ENCODE results near the gene MACROH2A1. TPM values are rescaled to one million over a fixed set of nuclear protein-coding genes. Genes with fewer than 3 reads are reported as not detected.

MACROH2A1 gene
- total RNA-seq, 2 donors from 2014 or later, result 124 to 141 TPM

DNA sequence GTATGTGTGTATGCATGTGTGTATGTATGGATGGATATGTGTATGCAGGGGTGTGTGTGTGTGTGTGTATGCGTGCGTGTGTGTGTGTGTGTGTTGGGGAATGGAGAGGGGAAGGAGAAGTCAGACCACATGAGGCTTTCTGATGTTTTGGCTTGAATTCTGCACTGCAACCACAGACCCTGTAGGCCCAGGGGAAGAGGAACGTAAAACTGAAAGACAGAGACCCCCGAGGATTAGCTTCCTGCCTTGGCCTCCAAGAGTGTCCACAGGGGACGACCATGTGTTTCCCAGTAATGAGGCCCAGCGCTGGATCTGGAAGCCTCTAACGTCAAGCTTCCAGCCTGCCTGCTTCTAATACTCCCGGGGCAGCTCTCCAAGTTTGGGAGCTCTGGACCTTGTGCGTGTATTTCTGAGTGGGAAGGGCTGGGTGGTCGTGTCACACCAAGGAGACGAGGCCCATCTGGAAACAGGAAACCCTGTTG, 42.4 kb upstream of the MACROH2A1 start:
- H3K4me1 Mint-ChIP-seq, result peaks cover 7% of the 10 kb centered on the region
- H3K36me3 Mint-ChIP-seq (ENCODE audit: low read depth), result no peaks in the 10 kb centered on the region
- no peaks in the 10 kb centered on the region for H3K9me3 ChIP-seq (ENCODE audit: control insufficient read depth, low read length, poor library complexity, severe bottlenecking)
- H3K4me3 Mint-ChIP-seq, result no peak overlapping the region
- H3K27me3 Mint-ChIP-seq, result peaks cover 22% of the 10 kb centered on the region
- ATAC-seq (no peak), DNase-seq (no peak)
- H3K27ac Mint-ChIP-seq, result no peak overlapping the region

DNA sequence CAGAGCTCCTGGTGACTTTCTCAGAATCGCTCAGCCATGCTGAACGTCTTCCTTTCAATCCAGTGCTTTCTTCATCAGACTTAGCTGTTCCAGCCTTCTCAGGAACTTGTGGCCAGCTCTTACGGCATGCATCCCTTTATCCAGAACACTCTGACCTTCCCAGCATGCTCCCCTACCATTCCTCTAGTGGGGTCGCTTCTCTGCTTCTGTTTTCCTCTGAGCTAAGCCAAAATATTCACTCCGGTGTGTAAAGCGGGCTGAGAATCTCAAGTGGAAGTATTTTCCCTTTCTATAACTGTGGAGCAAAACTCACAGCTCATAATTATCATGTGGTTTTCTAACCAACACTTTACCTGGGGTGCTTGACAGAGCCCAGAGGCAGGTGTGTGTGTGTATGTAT, 41.9 kb upstream of the MACROH2A1 start:
- ATAC-seq, result no peak
- H3K27me3 Mint-ChIP-seq, result peaks cover 22% of the 10 kb centered on the region
- no peaks in the 10 kb centered on the region for H3K36me3 Mint-ChIP-seq (ENCODE audit: low read depth)
- peaks cover 7% of the 10 kb centered on the region for H3K4me1 Mint-ChIP-seq
- no peak overlapping the region for H3K4me3 Mint-ChIP-seq
- no peak overlapping the region for H3K27ac Mint-ChIP-seq
- no peaks in the 10 kb centered on the region for H3K9me3 ChIP-seq (ENCODE audit: control insufficient read depth, low read length, poor library complexity, severe bottlenecking)
- DNase-seq, result no peak

DNA sequence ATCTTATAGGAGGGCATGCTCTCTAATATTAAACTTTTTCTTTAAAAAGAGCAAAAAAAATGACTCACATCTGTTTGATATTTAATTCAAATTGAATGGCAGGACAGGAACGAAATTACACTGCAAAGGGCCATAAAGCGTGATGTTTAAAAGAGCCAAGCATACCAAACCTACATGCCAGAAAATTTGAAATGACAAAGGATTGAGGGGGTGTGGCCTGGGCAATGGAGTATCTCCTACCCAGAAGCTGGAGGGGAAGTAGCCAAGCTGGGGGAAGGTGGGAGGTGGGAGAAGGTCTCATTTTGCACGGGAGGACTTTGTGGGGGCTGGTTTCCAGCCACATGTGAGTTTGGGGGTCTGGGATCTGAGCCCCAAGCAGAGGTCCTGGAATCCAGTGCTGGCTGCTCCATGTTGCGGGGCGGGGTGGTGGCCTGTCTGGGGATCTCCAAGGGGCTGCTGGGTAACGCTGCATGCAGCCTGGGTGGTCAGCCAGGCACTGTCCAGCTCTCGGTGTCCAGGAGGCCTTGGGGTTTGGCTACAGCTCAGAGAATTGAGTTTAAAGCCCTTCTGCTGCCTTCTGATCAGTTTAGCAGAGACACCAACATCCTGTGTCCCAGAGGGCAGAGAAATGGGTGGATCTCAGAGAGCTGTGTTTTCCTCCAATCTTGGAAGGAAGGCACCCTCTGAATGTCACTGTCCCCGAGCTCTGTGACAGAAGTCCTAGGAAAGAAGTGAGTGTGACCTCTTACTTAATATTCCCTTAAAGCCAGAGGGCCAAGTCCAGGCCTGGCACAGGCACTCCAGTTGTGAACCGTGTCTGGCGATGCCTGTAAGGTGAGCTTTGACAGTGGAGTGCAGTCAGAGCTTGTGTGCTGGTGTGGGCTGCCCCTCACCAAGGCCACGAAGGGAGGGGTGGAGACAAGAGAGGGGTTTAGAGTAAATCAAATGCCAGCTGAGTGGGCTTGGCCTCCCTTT, 40.5 kb upstream of the MACROH2A1 start:
- H3K36me3 Mint-ChIP-seq (ENCODE audit: low read depth), result no peaks in the 10 kb centered on the region
- no peak overlapping the region for H3K4me3 Mint-ChIP-seq

DNA sequence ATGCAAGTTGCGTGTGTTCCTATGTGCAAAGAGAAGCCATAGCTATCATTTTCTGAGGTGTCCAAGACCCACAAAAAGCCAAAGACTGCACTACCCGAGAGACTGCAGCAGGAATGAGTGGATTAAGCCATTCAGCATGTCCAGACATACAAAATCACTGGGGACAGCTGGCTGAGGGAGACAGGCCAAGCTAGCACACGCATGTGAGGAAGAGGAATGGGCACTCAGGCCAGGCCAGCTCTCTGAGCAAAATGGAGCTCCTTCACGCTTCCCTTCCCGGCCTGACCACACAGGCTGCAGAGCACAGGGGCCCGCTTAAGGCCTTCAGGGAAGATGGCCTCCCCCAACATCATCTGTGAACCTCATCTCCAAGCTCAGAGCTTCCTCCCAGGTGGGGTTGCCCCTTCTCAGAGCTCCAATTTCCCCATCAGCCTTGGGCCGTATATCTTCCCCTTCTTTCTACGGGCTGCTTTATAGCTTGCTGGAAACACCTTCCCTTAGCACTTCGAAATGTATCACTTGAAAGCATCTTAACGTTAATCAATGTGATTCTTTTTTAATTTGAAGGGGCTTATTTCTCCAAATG, 39.7 kb upstream of the MACROH2A1 start:
- peaks cover 32% of the 10 kb centered on the region for H3K27me3 Mint-ChIP-seq
- no peaks in the 10 kb centered on the region for H3K9me3 ChIP-seq (ENCODE audit: control insufficient read depth, low read length, poor library complexity, severe bottlenecking)
- no peaks in the 10 kb centered on the region for H3K36me3 Mint-ChIP-seq (ENCODE audit: low read depth)
- no peak overlapping the region for H3K27ac Mint-ChIP-seq
- peaks cover 4% of the 10 kb centered on the region for H3K4me1 Mint-ChIP-seq
- no peak for DNase-seq
- H3K4me3 Mint-ChIP-seq, result no peak overlapping the region
- no peak for ATAC-seq

More for the DNA sequence above, 40.5 kb upstream of the MACROH2A1 start:
- ATAC-seq (no peak), DNase-seq (no peak)
- Mint-ChIP-seq H3K27ac (no peak overlapping the region), H3K4me1 (peaks cover 7% of the 10 kb centered on the region), H3K27me3 (peaks cover 36% of the 10 kb centered on the region)
- H3K9me3 ChIP-seq (ENCODE audit: control insufficient read depth, low read length, poor library complexity, severe bottlenecking), result no peaks in the 10 kb centered on the region

DNA sequence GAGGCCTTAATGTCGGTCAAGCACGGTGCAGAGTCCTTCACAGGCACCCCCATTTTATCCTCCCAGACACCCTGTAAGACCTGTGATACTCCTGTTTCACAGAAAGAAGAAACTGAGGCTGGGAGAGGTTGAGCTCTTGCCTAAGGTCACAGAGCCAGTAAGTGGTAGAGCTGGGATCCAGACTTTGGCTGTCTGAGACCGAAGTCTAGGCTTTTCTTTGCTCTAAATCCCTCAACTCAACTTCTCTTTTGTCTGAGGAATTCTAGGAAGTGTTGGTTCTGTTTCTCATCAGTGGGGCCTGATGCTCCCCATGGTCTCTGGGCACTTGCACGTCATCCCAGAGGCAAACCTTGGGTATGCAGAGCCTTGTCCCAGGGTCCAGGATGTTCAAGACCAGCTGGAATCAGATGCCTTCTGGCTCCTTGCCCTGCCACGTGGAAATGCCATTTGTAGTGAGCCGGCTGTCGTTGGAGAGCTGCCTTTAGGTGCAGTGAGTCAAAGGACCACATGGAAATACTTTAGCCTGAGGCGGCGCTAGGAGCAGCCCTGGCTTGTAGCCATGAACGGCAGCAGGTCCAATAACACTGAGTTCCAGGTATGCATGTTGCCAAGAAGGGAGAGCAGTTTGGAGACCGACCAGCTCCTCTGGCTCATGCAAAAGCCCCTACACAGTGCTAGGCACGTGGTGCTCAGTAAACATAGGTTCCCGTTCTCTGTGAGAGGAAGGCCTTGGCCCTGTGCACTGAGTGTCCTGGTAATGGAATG, 38.9 kb upstream of the MACROH2A1 start:
- ATAC-seq, result no peak
- H3K36me3 Mint-ChIP-seq (ENCODE audit: low read depth), result no peaks in the 10 kb centered on the region
- peaks cover 4% of the 10 kb centered on the region for H3K4me1 Mint-ChIP-seq
- no peak overlapping the region for H3K27ac Mint-ChIP-seq
- H3K9me3 ChIP-seq (ENCODE audit: control insufficient read depth, low read length, poor library complexity, severe bottlenecking), result no peaks in the 10 kb centered on the region
- H3K27me3 Mint-ChIP-seq, result peaks cover 32% of the 10 kb centered on the region
- DNase-seq, result no peak
- H3K4me3 Mint-ChIP-seq, result no peak overlapping the region

DNA sequence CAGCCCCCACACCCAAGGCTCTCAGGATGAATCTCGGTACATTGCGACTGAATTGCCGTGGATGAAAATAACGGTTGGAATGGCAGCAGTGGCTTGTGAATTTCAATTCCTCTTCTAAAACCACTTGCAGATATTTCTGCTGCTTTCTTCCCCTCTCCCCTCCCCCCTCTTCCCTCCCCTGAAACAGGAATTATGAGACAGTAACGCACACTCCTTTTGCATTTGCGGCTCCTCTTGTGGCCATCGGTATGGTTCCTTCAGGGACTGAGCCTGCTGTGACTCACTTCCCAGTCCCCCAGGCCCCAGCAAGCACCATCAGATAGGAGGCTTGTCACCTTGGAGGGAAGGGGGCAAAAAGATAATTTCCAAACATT, 38.4 kb upstream of the MACROH2A1 start:
- H3K4me3 Mint-ChIP-seq, result no peak overlapping the region
- peaks cover 32% of the 10 kb centered on the region for H3K27me3 Mint-ChIP-seq
- H3K36me3 Mint-ChIP-seq (ENCODE audit: low read depth), result no peaks in the 10 kb centered on the region
- H3K27ac Mint-ChIP-seq, result no peak overlapping the region
- H3K9me3 ChIP-seq (ENCODE audit: control insufficient read depth, low read length, poor library complexity, severe bottlenecking), result no peaks in the 10 kb centered on the region
- no peak for ATAC-seq
- H3K4me1 Mint-ChIP-seq, result peaks cover 4% of the 10 kb centered on the region
- no peak for DNase-seq

DNA sequence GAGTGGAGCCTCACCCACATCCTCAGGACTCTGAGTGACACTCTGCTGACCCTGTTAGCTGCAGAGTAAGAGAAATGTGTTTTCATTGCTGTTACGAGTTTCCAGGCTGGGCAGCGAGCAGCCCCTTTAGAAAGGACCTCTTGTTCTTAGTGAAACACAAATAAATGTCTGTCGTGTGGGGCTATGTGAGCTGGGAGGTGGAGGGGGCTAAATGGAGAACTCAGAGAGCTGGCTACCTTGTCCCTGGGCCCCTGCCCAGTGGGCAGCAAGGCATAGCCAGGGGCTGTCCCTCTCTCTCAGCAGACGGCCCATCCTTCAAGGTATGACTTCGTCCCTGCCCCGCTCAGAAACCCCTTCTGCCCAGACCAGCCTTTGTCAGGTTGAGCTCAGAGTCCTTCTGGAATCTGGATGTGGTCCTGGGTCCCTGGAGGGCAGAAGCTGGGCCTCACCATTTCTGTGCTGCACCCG, 38.0 kb upstream of the MACROH2A1 start:
- Mint-ChIP-seq H3K36me3 (ENCODE audit: low read depth) (no peaks in the 10 kb centered on the region), H3K27me3 (peaks cover 32% of the 10 kb centered on the region), H3K4me3 (no peak overlapping the region), H3K4me1 (peaks cover 4% of the 10 kb centered on the region), H3K27ac (no peak overlapping the region)
- DNase-seq, result no peak
- H3K9me3 ChIP-seq (ENCODE audit: control insufficient read depth, low read length, poor library complexity, severe bottlenecking), result no peaks in the 10 kb centered on the region
- ATAC-seq, result no peak

DNA sequence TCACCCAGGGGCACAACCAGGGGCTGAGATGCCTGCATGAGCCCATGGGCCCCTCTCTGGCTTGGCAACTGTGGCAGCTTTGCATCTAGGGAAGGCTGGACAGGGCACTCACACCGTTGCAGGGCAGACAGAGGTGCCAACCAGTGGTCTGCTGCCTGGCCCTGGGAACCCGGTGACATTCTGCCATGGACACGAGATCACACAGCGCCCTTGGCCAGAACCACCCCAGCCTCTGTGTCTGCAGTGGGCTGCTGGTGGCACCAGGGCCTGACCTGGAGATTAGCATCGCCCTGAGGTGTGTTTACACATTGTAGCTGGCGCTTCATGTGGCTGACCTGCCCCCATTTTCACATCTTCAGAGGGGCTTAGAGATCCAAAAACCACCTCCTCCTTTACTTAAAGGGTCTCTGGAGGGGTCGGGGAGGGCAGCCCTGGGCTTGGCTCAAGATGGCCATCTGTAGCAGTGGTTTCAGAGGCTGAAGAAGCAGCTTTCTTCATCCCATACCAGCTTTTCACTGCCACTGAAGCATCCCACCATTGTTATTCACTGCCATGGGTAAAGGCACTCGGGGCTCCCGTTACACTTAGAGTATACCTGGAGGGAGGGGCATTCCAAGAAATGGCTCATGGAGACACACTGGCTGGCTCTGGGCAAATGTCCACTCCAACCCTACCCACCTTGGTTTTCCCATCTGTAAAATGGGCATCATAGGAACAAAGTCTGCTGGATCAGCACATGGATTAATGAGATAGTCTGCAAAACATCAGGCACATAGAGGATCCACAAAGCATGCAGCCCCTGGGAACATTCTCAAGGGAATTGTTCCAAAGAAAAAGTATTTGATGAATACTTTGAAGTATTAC, 36.7 kb upstream of the MACROH2A1 start:
- no peaks in the 10 kb centered on the region for H3K36me3 Mint-ChIP-seq (ENCODE audit: low read depth)
- H3K4me3 Mint-ChIP-seq, result no peak overlapping the region
- DNase-seq (no peak), ATAC-seq (no peak)
- no peaks in the 10 kb centered on the region for H3K4me1 Mint-ChIP-seq
- H3K27ac Mint-ChIP-seq, result no peak overlapping the region
- H3K27me3 Mint-ChIP-seq, result peaks cover 32% of the 10 kb centered on the region
- no peaks in the 10 kb centered on the region for H3K9me3 ChIP-seq (ENCODE audit: control insufficient read depth, low read length, poor library complexity, severe bottlenecking)

DNA sequence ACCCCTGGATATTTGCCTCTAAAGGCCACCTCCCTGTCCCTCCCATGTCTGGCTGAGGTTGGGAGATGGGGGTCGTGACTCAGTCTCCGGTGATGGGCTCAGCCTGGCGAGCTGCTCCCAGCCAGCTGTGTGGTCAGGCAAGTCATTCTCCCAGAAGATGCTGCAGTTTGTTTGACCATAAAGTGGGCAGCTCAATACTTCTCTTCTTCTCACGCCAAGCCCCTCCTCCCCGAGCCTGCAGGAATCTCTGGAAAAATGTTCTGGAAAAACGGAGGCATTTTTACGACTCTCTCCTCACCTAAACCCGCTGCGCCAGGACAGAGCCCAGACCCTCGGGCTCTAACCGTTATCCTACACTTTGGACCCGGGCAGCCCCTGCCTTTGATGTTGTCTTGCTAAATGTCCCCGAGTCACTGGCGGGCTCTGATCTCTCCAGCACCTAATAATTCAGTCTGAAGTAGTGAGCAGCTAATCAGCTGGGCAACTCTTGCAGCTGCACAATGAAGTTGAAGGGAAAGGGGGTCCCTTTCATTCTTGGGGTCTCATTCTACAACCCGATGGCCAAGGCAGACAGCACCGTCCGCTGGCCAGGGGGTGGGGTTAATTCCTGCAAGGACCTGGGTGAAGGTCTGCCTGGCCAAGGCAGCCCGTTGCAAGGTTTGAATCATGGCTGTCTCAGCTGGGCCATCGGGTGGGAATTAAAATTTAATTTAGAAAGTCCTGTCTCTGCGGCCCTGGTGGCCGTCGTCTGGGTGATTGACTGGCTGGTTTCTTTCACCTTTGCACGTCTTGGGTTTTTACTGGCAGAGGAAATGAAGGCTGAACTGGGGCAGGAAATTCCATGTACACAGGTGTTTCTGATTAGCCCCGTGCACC, 35.8 kb upstream of the MACROH2A1 start:
- Mint-ChIP-seq H3K4me1 (no peaks in the 10 kb centered on the region), H3K36me3 (ENCODE audit: low read depth) (no peaks in the 10 kb centered on the region), H3K4me3 (no peak overlapping the region), H3K27ac (no peak overlapping the region), H3K27me3 (peaks cover 38% of the 10 kb centered on the region)
- ATAC-seq (no peak), DNase-seq (no peak)
- no peaks in the 10 kb centered on the region for H3K9me3 ChIP-seq (ENCODE audit: control insufficient read depth, low read length, poor library complexity, severe bottlenecking)

DNA sequence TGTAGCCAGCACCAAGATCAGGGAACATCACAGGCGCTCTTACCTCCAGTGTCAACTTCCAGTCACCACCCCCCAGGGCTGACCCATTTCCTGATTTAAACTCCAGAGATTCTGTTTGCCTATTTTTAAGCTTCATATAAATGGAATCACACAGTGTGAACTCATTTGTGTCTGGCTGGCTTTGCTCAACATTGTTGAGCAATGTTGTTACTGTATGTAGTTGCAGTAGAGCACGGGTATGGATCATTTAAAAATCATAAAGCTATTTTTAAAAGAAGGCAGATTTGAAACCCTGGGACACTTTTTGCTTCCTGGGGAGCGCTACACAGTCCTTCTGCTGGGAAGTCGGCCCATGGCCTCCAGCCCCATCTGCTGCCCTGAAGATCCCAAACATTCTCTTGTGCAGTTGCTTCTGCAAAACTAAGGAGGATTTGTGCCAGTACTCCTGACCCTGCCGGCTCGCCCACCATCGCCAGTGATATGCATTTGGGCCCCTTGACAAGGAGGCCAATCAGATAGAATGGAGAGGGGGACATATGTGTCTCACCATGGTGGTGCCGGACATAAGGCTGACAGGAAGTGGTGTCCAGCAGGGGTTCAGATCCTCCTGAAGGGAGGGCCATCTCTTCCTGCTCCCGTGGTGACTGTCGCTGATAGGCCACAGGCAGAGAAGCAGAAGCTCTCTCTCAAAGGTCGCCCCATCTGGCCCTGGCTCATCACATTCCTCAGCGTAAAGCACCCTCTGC, 34.8 kb upstream of the MACROH2A1 start:
- Mint-ChIP-seq H3K27me3 (peaks cover 38% of the 10 kb centered on the region), H3K36me3 (ENCODE audit: low read depth) (peaks cover 2% of the 10 kb centered on the region), H3K27ac (no peak overlapping the region), H3K4me3 (no peak overlapping the region), H3K4me1 (no peaks in the 10 kb centered on the region)
- DNase-seq (no peak), ATAC-seq (no peak)
- no peaks in the 10 kb centered on the region for H3K9me3 ChIP-seq (ENCODE audit: control insufficient read depth, low read length, poor library complexity, severe bottlenecking)

DNA sequence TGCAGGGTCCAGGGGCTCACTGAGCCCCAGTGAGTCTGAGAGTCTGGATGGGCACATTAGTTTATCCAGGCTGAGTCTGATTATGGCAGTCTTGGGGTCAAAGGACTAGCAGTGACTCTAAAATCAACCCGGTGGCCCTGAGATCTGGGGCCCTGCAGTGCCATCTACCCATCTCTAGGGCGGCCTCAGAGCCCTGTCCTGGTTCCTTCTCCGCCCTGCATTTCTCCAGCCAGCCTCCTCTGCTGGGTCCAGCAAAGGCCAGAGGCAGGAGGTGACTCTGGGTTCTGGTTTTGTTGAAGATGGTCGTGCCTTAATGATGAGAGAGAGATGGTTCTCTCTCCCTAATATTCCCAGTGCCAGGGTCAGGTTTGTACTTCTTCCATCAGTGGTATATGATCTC, 33.1 kb upstream of the MACROH2A1 start:
- Mint-ChIP-seq H3K4me1 (no peaks in the 10 kb centered on the region), H3K4me3 (no peak overlapping the region), H3K36me3 (ENCODE audit: low read depth) (peaks cover 3% of the 10 kb centered on the region), H3K27me3 (peaks cover 29% of the 10 kb centered on the region), H3K27ac (no peak overlapping the region)
- DNase-seq (no peak), ATAC-seq (no peak)
- peaks cover 3% of the 10 kb centered on the region for H3K9me3 ChIP-seq (ENCODE audit: control insufficient read depth, low read length, poor library complexity, severe bottlenecking)
